Measurements from ENCODE around the gene DYNLL2.

DYNLL2 gene

DNA sequence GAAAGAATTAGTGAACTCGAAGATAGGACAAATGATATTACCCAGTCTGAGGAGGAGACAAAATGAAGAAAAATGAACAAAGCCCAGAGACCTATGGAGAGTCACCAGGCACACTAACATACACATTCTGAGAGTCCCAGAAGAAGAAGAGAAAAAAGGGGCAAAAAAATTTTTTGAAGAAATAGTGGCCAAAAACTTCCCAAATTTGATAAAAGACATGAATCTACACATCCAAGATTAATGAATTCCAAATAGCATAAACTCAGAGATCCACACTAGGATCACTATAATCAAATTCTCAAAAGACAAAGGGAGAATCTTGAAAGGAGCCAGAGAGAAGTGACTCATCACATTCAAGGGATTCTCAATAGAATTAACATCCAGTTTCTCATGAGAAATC, 61.6 kb downstream of the DYNLL2 start:
- Histone ChIP-seq H4K91ac (ENCODE audit: low read depth, low read length) (no peak overlapping the region), H3K14ac (ENCODE audit: low read length) (no peak overlapping the region), H3K9me3 (ENCODE audit: insufficient read depth, low read depth, low read length) (peaks cover 1% of the 10 kb centered on the region), H3K23ac (ENCODE audit: low read length) (no peak overlapping the region), H3K27ac (ENCODE audit: low read depth, low read length) (no peak overlapping the region), H3K4me2 (ENCODE audit: low read length) (no peak overlapping the region), H2BK120ac (ENCODE audit: insufficient read depth, low read length, poor library complexity) (no peak overlapping the region), H3K9ac (ENCODE audit: low read length) (no peak overlapping the region), H2BK12ac (ENCODE audit: low read length) (no peak overlapping the region), H3K79me1 (ENCODE audit: low read length) (no peaks in the 10 kb centered on the region), H3K4me1 (ENCODE audit: control insufficient read depth in 1 of 2, insufficient read depth in 2 of 2, low read length in 2 of 2) (no peaks in the 10 kb centered on the region), H3K27me3 (ENCODE audit: insufficient read depth, low read length) (no peaks in the 10 kb centered on the region), H4K12ac (ENCODE audit: low read depth, low read length) (no peak overlapping the region), H4K8ac (ENCODE audit: low read depth, low read length) (no peak overlapping the region), H2AFZ (ENCODE audit: insufficient read depth, low read length, poor library complexity) (no peak overlapping the region), H2BK5ac (ENCODE audit: low read depth, low read length, poor library complexity) (no peak overlapping the region), H3K4ac (ENCODE audit: low read depth, low read length) (no peak overlapping the region), H3K18ac (ENCODE audit: low read length) (no peak overlapping the region), H2AK5ac (ENCODE audit: low read length) (no peak overlapping the region), H3K79me2 (ENCODE audit: control insufficient read depth, insufficient read depth, low read length, poor library complexity) (no peaks in the 10 kb centered on the region), H3K36me3 (ENCODE audit: control insufficient read depth in 1 of 2, insufficient read depth in 2 of 2, low read length in 2 of 2) (no peaks in the 10 kb centered on the region), H3K4me3 (ENCODE audit: low read depth, low read length) (no peak overlapping the region)
- no peak for DNase-seq
- no CpG with 5 or more reads among the region's 1 CpG for whole genome bisulfite sequencing (ENCODE audit: extremely low coverage, insufficient coverage, insufficient read length)
